ENCODE results near the gene GRIK4.

The GRIK4 gene

DNA sequence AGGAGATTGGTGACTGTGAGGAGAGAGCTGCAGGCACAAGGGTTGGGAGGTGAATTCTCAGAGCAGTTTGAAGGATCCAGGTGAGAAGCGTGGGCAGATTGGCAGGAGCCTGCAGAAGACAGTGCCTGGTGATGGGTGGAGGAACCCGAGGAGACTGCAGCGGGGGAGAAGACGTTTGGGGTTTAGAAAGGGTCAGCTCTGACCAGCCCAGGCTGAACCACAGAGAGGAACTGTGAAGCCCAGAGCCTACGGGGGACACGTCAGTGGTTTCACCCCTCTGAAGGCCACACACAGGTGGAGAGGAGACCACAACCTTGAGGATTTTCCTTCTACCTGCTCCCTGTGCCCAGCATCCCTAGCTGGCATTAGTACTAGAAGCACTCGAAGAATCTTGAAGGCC is 357.5 kb downstream of the GRIK4 start:
- no peak for DNase-seq

DNA sequence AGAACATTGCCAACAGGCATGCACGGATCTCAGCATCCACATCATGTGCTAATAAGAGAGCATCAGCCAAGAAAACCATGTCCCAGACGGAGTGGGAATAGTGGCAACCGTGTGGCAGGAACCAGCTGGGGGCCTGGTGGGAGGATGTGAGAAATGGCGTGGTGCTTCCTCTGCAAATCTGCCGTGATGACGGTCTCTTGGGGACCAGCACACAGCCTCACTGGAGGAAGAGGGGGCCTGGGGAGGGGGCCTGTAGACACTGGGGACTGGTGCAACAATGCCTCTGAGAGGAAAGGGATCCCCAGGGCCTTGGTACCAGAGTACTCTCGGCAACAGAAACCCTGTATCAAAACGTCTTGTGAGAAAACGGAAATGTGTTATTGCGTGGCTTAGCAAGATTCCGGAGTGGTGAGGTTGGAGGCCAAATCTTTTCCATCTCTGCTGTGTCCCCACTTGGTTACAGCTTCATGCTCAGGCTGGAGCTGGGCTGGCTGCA is 358.0 kb downstream of the GRIK4 start:
- DNase-seq = no peak

DNA sequence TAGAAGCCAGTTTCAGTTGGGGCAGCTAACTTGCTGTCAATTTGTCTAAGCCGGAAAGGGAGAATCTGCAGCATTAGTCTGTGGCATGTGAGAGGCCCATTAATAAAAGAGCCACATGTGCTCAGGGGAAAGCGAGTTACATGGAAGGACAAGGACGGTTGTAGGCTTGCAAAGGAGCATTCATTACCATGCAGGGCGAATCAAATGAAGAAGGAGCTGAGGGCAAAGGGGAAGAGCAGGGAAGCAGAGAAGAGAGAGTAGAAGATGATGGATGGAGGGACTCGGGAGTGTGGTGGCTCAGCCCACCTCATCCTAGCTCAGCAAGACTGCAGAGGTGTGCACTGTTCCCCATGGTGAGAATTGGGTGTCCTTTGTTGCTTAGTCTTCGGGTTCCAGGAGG is 359.6 kb downstream of the GRIK4 start:
- DNase-seq = no peak

DNA sequence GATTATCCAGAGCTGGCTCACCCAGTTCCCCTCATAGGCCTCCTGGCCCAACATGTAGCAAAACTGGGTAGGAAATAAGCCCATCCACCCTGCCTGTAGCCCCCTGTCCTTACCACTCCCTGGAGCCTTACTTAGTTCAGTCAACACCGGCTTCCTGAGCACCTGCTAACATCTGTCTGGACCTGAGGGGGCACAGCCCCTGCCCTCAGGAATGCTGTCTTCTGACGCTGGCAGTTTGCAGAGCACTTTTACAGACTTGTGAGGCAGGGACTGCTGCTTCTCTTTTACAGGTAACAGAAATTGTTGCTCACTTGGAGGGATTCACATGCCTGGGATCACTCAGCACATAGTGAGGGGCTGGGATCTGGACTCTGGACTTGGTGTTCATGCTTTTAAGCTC is 360.4 kb downstream of the GRIK4 start:
- no peak for DNase-seq

DNA sequence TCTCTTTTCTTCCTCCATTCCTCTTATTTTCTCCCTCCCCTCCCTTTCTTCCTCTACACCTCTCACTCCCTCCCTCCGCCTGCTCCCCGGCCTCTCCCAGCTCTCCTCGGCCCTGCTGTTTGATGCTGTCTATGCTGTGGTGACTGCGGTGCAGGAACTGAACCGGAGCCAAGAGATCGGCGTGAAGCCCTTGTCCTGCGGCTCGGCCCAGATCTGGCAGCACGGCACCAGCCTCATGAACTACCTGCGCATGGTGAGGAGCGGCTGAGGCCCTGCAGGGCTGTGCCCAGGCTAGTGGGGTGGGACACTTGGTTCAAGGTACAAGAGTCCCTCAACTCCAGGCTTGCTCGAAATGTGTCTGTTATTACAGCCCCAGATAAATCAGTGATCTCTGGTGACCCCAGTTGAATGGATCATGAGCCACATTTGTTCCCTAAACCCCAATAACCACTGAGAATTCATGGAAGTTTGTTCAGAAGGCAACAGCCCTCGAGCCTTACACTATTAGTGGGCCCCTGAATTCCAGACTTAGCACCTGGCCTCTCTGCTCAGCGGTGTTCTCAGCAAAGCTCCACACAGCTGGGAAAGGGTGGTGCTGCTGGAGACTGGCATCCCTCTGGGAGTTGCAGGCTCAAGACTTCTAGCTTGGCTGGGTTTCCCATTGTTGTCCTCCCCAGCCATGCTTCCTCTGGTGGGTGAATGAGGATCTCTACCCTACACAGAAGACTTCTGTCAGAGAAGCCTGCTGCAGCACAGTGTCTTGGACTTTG is 362.6 kb downstream of the GRIK4 start:
- no peak for DNase-seq

DNA sequence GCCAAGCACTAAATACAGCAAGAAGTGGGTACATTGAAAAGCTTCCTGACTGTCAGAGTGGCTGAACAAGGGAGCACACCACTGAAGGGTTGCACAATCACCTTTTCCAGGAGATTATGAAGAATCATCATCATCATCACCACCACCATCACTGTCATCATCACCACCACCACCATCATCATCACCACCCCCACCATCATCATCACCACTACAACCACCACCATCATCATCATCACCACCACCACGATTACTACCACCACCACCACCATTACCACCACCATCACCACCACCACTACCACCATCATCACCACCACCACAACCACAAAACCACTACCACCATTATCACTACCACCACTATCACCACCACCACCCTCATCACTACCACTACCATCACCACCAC is 364.4 kb downstream of the GRIK4 start:
- DNase-seq = no peak

DNA sequence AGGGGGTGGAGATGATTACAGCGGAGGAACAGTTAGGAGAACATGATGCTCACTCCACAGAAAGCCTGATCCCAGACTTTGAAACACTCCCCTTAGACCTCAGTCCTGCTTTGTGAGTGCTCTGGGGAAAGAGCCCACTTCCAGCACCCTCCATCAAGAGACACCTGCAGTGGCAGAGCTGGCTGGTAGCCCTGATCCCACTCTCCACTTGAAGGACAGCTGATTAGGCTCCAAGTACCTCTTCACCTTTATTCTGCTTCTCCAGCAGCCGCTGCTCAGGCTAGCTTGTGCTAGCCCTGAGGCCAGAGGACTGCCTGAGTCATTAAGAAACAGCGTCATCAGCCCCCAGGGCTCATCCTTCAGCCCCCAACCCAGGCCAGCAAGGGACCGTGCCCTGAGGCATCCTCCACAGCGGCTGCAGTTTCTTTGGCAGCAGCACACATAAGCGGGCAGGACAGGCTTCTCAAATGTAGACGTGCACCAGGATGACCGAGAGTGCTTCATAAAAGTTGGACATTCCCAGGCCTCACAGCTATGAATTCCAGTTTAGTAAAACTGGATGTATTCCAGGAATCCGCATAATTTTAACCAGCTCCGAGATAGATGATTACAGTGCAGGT is 366.3 kb downstream of the GRIK4 start:
- DNase-seq = peak; percentile 71

DNA sequence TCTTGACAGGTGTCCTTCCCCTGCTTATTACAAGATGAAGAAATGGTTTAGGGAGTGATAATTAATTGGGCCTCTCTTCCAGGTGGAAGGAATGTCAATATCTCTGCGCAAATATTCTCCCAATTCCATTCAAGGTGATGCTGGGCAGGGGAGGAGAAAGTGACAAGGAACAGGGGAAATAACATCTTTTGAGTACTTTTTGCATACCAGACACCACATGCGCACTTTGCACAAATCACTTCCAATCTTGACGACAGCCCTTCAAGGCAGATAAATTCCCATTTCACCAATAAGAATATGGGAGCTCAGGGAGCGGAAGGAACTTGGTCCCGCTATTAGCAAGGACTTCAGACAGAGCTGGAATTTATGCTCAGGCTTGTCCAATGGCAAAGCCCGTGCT is 367.2 kb downstream of the GRIK4 start:
- no peak for DNase-seq

DNA sequence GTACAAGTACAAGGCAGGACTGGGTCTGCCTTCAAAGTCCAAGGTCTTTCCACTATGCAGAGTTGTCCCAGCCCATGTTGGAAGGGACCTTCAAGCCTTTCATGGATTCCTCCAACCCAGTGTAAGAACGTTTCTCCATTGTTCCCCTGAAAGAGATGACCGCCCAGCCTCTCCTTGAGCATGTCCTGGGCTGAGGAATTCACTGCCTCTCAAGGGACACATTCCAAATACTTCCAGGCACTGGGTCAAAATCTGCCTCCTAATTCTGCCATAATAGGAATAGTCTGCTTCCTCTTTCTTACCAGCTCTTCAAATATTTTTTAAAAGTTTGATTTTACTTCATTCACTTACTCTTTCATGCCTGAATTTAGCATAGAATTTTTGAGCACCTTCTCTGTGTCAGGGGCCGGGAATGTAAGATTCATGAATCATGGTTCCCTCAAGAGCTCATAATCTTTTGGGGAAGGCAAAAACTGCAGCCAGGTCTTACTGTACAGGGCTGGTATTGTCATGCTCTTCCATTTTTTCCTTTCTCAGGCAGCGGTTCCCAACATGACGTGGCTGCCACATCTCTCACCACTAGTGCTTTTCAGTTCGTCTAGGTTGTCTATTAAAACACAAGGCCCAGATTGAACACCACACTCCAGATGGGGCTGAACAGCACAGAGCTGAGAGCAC is 369.1 kb downstream of the GRIK4 start:
- DNase-seq = no peak

DNA sequence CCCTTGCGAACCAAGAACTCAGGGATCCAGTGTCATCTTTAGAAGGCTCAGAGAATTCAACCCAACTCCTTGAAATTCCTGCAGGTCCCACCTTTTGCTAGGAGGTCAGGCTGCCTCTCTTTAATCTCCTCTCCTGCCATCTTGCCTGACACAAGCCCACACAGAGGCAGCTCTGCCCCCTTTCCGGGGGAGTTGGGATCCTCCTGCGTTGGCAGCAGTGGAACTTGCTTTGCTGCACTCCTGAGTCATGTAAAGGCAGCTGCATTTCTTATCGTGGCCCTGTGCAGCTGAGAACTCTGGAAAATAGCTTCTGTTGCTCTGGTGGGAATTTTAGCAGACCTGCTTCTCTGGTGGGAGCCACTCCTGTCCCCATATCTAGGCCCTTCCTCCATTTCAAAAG is 370.0 kb downstream of the GRIK4 start:
- DNase-seq = no peak

DNA sequence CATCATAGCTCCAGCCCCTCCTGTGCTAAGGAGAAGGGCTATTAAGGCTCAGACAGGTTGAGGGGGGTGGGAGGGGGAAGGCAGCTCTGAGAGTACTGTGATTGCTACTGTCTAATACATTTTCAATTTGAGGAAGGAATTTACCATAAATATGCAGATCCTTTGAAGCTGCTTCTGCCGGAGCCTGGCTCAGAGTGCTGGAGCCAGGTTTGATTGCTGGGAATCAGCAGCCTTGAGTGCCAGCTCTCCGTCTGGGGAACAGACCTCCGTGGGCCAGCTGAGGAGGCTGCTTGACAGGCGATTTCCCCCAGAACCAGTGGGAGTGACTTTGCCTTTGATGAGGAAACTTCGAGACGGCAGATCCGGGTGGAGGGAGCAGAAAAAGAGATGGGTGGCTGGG is 370.6 kb downstream of the GRIK4 start:
- no peak for DNase-seq

DNA sequence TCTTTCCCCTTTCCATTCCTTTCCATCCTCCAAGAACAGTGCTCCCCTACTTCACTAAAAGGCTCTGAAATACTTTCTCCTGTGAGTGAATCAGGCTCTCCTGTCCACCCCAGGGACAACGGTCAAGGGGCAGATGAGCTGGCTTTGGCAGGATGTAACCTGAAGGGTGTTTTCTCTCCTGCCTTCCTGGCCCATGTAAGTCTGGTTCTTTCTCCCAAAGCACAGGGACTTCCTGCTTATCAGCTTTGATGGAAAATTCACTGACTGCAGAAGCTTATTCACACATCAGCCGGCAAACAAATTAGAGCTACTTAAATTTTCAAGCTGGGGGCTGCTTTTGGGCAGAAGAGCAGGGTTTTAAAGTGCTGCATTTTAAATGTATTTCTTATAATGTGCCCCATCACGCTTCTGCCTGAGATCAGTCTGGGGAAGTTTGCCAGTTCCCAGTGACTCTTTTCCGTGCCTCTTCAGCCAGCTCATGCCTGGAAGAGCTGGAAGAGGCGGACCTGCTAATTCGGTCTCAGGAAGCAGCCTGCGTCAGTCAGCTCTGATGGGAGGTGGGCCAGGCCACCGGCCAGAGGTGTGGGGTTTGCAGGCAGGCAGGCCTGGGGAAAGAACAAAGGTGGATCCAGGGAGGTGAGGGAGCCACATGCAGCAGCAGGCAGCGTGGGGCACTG is 372.0 kb downstream of the GRIK4 start:
- no peak for DNase-seq

DNA sequence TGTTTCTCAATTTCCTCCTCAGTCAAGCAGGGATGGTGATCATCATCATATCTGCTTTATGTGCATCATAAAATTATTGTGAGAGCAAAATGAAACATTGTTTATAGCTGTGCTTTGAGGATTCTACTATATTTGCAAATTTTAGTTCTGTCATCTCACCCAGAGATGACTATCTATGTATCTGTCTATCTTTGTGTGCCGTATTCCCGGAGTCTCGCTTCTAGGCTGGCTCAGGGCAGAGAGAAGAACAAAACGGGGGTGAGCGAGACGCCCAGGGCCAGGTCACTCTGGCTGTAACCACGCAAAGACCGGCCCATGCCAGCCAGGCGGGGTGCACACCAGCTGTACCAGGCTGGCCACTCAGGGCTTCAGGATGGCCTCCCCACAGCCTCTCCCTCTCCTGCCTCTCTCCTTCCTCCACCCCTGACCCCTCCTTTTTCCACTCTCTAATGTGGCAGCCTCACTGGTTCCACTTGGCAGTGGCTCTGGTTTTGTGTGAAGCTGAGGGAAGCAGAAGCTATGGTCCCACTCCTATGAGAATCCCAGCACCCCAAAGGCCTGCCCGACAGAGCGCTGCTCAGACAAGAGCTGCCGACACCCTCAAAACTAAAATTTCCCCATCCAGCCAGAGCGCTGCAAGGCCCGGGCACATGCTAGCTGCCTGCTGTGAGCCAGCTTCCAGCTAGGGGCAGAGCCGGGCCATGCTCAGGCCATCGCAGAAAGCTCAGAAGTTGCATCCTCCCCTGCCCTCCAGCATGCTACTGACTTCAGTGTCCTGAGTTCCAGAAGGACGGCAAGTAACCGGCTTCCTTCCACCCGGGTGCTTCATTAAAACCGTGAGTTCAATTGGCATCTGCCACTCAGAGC is 372.8 kb downstream of the GRIK4 start:
- no peak for DNase-seq

DNA sequence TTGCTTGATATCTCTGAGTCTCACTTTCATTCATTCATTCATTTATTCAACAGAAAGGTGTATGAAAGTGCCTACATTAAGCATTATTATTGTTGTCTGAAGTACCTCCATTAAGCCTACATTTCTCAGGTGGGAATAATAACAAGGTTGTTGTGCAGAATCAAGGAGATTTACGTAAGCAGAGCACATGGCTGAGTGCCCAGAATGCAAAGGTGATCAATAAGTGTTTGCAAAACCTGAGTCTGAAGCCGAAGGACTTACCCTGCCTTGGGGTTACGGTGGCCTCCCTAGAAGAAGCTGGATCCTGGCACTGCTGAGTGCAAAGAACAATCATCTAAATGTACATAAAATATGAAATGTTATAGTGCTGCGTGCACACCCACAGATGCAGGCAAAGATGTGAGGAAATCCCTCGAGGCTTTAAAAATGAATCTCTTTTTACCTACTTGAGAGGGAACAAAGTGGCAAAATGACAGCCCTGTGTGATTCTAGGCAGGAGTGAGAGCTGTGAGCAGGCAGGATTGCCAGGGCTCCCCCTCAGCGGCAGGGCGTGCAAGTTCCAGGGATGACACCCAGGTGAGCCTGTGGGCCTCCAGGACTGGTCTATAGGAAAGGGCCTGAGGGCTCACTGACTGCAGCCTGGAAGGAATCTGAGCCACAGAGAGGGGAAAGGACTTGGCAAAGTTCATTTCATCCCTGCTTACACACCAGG is 379.2 kb downstream of the GRIK4 start:
- peak; percentile 28 for DNase-seq

DNA sequence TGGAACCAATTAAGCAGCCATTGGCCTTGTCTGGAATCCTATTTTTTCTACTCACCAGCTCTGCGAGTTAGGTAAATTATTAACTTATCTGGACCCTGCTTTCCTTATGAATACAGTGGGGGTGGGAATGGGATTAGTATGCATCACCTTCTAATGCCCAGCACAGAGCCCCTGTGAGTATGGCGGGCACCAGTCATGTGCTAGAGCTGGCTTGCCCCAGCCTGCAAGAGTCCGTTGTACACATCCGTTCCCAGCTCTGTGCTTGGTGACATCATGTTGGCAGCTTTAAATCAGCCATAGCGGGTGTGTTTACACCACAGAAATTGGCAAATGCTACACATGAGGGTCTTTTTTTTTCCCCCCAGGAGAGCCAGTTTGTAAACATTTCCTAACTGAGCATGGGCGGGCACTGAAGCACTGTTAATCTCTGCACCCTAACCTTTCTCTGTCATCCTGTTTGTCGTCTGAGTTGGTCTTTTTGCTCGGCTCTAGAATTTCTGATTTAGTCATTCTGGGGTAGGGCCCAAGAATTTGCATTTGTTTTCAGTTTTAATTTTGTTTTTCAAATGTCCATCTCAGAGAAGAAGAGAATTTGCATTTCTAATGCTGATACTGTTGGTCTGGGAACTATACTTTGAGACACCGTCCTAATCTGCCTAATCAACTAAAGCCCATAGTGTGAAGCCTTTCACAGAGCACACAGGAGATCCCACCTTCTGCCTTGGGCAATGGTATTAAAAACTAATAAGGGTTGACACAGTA is 382.1 kb downstream of the GRIK4 start:
- no peak for DNase-seq

DNA sequence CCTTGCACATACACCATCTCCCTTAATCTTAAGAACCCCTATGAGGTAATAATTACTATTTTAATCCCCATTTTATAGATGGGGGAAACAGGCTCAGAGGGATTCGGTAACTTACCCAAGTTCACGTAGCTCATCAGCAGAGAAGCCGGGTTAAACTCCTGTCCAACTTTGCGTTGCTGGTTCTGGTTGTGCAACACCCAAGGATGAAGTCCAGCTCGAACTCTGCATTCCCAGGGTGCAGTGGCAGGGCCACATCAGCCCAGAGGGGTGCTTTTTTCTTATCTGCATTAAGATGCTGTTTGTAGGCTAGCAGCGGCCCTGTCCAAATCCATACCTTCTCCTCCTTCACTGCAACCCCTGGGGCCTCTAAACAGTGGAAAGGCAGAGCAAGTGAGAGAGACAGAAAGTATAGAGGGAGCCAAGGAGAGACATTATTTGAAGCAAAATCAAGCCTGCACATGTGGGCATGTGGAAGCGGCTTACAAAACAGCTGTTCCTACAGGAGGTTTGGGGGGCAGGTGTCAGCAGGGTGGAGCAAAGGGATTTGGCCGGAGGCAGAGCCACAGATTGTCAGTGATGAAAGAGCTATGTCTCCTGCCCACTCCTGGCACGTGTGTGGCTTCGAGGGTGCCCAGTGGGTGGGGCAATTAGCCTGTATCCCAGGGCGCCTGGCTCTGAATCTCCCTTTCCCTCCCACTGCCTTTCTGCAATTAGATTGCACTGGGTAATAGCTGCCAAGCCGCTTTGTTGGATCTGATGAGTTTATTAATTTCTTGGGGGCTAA is 382.8 kb downstream of the GRIK4 start:
- DNase-seq = no peak

DNA sequence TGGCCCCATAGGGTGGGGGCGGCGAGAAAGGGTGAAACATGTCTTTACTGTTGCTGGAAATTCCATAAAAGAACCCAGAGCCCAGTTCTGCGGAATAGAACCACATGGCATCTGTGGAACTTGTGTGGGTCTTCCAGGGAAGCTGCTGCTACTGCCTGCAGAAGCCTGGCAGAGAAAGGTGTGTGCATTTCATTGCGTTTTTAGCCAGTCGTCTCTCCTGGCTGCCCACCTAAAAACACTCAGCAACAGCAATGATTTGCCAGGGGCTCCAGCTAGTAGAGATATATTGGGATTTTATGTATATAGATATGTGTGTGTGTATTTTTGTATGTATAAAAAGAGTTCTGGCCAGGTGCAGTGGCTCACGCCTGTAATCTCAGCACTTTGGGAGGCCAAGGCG is 385.1 kb downstream of the GRIK4 start:
- no peak for DNase-seq

DNA sequence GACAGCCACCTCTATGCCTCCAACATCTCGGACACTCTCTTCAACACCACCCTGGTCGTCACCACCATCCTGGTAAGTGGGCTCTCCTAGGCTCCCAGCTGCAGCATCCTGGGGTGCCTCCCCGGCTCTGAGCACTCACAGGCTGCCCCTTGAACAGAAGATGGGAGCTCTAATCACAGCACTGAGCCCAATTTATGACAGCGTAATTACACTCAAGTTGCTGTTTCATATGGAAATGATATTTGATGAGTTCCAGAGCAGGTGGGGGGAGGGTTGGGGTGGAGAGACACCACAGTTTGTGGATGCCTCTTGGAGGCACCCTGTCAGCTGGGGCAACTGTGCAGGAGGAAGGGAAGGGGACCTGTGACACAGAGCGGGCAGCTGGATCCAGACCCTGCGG is 387.0 kb downstream of the GRIK4 start:
- no peak for DNase-seq

DNA sequence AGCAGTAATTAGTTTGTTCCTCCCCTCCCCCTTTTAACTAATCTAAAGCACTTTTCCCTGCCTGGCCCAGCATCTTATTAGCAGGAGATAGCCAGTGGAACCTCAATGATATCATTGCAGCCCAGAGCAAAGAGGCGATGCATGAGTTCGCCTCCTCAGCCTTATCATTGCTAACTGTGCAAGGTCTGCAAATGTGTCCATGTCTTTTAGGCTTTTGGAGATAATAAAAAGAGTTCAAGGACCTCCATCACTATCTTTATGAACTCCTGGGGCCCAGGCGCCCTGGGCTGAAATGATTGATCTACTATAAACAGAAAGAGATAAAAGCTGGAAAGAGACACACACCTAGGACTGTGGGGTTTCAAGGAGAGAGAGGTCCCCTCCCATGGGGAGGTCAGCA is 388.2 kb downstream of the GRIK4 start:
- no peak for DNase-seq

DNA sequence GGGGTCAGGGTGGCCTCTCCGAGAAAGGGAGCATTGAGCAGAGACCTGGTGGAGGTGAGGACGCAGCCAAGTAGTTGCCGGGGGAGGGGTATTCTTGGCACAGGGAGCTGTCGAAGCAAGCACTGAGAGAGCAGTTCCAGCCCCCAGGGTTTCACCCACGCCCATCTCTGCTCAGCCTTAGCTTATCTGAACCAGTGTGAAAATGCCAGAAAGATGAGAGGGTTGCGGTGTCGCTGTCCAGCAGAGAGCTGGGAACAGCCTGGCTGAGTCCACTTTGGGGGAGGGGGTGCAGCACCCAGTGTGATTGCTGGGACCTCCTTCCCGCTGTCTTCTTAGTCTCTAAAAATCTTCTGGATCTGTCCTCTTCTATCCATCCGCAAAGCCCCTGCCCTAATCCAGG is 389.1 kb downstream of the GRIK4 start:
- DNase-seq = no peak
